ENCODE measurements around the gene TBL1X.

- TF ChIP-seq CTCF (IDR thresholded peaks at IDR 0.05) (no peak), POLR2A (IDR thresholded peaks at IDR 0.05) (no peak)
Measured at GRCh38 chrX:9442056-9442455, 22.8 kb upstream of the TBL1X start.

Measured in adrenal gland (tissue), 5 donors.